Measurements from ENCODE around the gene VPS35L. TPM values are rescaled to one million over a fixed set of nuclear protein-coding genes. Genes with fewer than 3 reads are reported as not detected.

The VPS35L gene
- total RNA-seq, 1 experiment from 2014 or later = 20.8 TPM

DNA sequence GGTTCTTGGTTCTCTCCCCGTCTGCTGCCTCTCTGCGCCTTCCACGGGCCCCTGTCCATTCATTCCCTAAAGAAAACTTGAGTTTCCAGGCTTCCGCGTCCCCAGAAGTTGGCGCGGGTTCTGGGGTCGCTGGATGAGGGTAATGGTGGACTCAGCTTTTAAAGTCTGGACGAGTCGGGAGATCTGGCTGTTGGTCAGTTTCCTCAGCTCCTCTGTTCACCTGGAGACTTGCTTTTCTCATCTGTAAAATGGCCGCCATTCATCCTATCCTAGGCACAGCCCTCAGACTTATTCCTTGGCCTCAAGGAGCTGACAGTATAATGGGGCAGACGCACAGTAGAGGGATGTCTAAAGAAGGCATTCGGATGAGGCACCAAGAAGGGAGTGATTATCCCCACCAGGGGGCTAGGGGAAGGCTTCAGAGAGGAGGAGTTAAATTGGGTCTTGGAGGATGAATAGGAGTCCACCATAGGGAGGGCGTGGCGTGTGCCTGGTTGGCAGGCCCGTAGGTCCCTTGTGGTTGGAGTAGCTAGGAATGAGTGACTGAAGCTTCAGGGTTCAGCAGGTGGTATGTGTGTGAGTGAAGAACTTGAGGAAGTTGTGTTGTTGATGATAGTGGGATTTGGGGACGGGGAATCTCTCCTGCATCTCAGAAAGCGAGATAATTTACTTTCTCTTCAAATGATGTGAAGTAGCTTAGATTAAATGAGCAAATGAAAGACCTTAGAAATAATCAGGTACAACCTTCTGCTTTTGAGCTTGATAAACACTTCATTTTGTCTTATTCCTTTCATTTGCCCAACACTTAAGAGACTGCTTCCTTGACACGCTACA is 652 bp downstream of the VPS35L start:
- H3K27ac ChIP-seq = peak overlapping the region; percentile 74
- peak overlapping the region; percentile 69 for H3K4me3 ChIP-seq
- no peaks in the 10 kb centered on the region for H3K4me1 ChIP-seq
- H3K36me3 ChIP-seq = peaks cover 8% of the 10 kb centered on the region; the same call in 1 of the 2 replicates
- H3K9me3 ChIP-seq (replicated peaks) = no peaks in the 10 kb centered on the region
- no peaks in the 10 kb centered on the region for H3K27me3 ChIP-seq
- DNase-seq = peak; percentile 23 to 35

DNA sequence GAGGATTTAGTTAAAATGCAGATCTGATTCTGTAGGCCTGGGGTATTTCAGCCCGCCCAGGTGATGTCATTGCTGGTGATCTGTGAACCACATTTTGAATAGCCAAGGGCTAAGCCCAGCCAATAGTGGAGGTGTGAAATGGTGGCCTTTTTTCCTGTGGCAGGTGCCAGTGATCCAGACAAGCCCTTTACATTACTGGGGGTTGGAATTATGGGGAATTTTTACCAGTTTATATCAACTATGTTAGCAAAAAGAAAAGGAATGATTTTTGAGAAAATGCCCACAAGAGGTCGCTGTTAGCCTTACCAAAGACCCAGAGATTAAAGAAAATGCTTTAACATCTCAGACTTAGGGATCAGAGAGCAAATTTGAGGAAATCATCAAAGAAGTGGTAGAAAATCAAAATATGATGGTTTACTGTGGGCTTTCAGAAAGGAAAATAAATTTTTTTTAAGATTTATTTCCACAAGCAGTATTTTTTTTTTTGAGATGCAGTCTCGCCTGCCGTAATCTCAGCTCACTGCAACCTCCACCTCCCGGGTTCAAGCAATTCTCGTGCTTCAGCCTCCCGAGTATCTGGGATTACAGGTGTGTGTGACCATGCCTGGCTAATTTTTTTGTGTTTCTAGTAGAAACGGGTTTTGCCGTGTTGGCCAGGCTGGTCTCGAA is 3.9 kb downstream of the VPS35L start:
- Histone ChIP-seq H3K9me3 (replicated peaks) (no peaks in the 10 kb centered on the region), H3K4me1 (no peaks in the 10 kb centered on the region), H3K27ac (no peak overlapping the region), H3K4me3 (no peak overlapping the region), H3K27me3 (no peaks in the 10 kb centered on the region), H3K36me3 (no peaks in the 10 kb centered on the region)
- peak; percentile 8 to 79 for DNase-seq

DNA sequence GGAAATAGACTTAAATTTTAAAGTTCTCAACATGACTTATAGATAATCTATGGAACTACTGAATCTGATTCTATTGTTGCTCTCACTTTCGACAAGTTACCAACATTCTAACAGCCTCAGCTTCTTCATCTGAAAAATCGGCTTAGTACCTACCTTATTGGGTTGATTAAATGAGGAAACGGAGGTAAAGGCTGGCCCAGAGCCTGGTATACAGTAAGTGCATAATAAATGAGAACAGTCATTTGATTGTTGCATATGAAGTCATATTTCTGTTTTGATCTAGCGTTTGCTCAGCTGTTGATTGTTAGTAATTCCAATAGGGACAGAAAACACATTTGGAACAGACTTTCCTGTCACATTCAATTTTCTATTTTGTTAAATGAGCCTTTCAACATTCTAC is 4.6 kb downstream of the VPS35L start:
- DNase-seq = no peak
- H3K27ac ChIP-seq = no peak overlapping the region
- H3K4me3 ChIP-seq = no peak overlapping the region
- no peaks in the 10 kb centered on the region for H3K4me1 ChIP-seq
- H3K36me3 ChIP-seq = no peaks in the 10 kb centered on the region
- H3K9me3 ChIP-seq (replicated peaks) = no peaks in the 10 kb centered on the region
- H3K27me3 ChIP-seq = no peaks in the 10 kb centered on the region

DNA sequence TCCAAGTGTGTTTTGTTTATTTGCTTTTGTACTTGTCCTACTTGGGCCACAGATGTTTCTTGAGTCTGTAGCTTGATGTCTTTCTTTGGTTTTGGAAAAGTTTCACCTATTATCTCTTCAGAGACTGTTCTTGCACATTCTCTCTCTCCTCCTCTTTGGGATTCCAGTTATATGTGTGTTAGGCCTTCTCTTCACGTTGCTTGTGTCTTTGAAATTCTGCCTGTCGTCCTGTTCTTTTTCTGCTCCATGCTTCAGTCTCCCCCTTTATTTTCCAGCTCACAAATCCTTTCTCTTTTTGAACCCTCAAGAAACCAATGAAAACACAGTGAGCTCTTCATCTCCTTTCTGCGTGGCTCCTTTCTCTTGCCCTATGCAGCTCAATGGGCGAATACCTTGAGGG is 7.9 kb downstream of the VPS35L start:
- Histone ChIP-seq H3K4me1 (no peaks in the 10 kb centered on the region), H3K36me3 (no peaks in the 10 kb centered on the region; the same call in 1 of the 2 replicates), H3K27me3 (no peaks in the 10 kb centered on the region), H3K27ac (no peak overlapping the region), H3K9me3 (replicated peaks) (no peaks in the 10 kb centered on the region), H3K4me3 (no peak overlapping the region)
- DNase-seq = no peak

DNA sequence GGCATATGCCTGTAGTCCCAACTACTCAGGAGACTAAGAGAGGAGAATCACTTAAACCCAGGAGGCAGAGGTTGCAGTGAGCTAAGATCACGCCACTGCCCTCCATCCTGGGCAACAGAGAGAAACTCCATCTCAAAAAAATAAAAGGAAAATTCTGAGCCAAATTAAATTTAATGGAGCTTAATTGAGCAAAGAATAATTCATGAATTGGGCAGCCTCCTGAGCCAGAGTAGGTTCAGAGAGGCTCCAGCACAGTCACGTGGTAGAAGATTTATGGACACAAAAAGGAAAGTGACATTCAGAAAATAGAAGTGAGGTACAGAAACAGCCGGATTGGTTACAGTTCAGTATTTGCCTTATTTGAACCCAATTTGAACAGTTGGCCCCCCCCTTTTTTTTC is 10.9 kb downstream of the VPS35L start:
- H3K36me3 ChIP-seq = no peaks in the 10 kb centered on the region; the same call in 1 of the 2 replicates
- no peak for DNase-seq
- no peaks in the 10 kb centered on the region for H3K9me3 ChIP-seq (replicated peaks)
- H3K4me3 ChIP-seq = no peak overlapping the region
- H3K27me3 ChIP-seq = no peaks in the 10 kb centered on the region
- no peaks in the 10 kb centered on the region for H3K4me1 ChIP-seq
- H3K27ac ChIP-seq = no peak overlapping the region

DNA sequence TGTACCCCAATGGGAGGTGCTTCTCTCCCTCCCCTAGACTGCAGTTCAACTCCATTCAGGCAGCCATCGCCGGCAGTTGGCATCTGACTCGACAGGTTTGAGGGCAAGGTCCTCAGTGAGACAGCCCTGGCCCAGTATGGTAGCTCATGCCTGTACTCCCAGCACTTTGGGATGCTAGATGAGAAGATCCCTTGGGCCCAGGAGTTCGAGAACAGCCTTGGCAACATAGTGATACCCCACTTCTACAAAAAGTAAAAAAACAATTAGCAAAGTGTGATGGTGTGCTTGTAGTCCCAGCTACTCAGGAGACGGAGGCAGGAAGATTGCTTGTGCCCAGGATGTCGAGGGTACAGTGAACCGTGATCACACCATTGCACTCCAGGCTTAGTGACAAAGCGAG is 12.1 kb downstream of the VPS35L start:
- Histone ChIP-seq H3K36me3 (no peaks in the 10 kb centered on the region; the same call in 1 of the 2 replicates), H3K27me3 (no peaks in the 10 kb centered on the region), H3K27ac (no peak overlapping the region), H3K4me1 (no peaks in the 10 kb centered on the region), H3K4me3 (no peak overlapping the region), H3K9me3 (replicated peaks) (no peaks in the 10 kb centered on the region)
- no peak for DNase-seq

DNA sequence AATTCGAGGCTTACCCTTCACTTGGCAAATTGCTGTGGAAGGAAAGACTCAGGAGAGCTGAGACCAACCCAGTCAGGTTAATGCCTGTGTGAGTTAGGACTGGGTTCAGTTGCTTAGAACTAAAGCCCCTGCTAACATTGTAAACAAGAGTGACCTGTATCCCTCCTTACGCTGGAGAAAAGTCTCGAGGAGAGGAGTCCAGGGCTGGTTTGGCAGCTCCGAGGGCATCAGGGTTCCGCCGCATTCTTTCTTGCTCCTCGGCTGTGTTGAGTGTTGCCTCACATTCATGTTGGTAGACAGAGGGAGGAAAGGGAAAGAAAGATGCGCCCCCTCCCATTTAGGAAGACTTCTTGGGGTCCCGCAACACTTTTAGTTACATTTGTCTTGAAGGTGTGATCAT is 18.5 kb downstream of the VPS35L start:
- Histone ChIP-seq H3K36me3 (peaks cover 3% of the 10 kb centered on the region; the same call in 1 of the 2 replicates), H3K4me1 (no peaks in the 10 kb centered on the region), H3K4me3 (no peak overlapping the region), H3K27ac (no peak overlapping the region), H3K9me3 (replicated peaks) (no peaks in the 10 kb centered on the region), H3K27me3 (no peaks in the 10 kb centered on the region)
- DNase-seq = no peak

DNA sequence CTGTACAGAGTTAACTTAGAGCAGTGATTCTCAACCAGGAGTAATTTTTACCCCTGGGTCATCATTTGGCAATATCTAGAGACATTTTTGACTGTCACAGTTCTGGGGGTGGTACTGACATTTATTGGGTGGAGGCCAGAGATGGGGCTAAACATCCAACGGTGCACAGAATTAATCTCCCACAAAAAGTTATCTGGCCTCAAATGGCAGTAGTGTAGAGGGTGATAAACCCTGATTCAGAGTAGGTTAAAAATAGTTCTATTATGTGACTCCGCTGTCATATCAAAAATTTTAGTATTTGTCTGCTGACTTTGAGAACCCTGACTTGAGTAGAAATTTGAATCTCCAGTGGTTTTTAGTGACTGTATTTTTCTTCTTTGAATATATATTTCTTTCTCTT is 19.1 kb downstream of the VPS35L start:
- no peaks in the 10 kb centered on the region for H3K4me1 ChIP-seq
- H3K4me3 ChIP-seq = no peak overlapping the region
- no peak overlapping the region for H3K27ac ChIP-seq
- DNase-seq = no peak
- H3K9me3 ChIP-seq (replicated peaks) = no peaks in the 10 kb centered on the region
- peaks cover 3% of the 10 kb centered on the region; the same call in 1 of the 2 replicates for H3K36me3 ChIP-seq
- H3K27me3 ChIP-seq = no peaks in the 10 kb centered on the region

DNA sequence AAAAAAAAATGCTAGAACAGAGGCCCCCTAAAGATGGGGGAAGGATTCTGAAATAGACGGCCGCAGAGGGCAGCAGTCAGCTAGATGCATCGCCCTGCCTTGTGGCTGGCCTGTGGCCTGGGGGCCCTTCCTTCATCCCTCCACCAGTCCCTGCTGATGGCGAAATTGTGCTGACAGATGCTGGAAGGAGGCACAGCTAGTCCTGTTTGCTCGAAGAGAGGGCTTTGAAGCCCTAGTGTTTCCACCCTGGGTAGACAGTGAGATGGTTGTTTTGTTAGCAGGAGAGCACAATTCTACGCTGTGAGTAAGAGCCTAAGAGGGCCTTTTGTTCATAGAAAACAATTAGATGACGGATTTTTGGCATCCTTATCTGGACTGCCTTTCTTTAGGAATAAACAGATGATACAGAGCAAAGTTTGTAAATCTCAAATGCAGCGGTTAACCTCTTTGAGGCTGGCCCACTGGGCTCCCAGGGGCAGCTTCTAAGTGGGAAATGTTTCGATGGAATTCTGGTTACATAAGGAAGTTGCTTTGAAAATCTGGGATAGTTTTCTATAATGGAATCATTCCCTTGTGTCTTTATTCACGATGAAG is 23.0 kb downstream of the VPS35L start:
- H3K27ac ChIP-seq = no peak overlapping the region
- H3K36me3 ChIP-seq = peaks cover 21% of the 10 kb centered on the region; the same call in 1 of the 2 replicates
- DNase-seq = no peak

DNA sequence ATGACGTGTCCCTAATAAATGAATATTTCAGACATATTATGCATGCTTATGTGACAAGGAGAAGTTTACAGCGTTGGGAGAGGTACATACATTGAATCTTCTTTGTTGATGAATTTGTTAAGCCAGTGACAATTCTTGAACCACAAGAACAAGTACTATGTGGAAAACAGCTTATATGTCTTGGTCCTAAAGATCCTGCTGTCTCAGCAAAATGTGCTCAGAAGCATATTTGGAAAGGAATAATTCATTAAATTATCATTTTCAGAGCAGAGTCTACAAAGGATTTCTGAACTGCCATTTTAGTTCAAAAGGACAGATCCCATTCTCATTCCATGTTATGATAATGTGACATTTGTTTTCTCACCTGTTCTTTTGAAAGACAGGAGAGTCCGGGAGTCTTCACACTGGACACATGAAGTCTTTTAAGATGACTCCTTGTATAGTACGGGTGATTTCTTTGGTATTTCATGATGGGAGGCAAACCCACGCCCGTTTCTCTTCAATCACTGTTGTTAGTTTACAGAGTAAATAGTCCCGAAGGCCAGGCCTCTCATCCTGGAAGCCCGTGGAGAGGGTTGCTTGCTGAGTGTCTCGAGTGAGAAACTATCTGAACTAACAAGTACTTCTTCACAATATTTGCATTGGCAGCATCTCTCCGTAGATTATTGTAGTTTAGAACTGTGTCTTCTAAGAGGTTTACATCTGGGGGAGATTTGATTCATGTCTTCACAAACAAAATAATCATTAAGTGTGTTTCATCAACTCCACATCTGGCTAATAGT is 26.7 kb downstream of the VPS35L start:
- Histone ChIP-seq H3K27ac (no peak overlapping the region), H3K4me1 (no peaks in the 10 kb centered on the region), H3K27me3 (no peaks in the 10 kb centered on the region), H3K4me3 (no peak overlapping the region), H3K9me3 (replicated peaks) (no peaks in the 10 kb centered on the region), H3K36me3 (peaks cover 17% of the 10 kb centered on the region; the same call in 1 of the 2 replicates)
- no peak for DNase-seq

More for the DNA sequence above, 23.0 kb downstream of the VPS35L start:
- Histone ChIP-seq H3K9me3 (replicated peaks) (no peaks in the 10 kb centered on the region), H3K27me3 (no peaks in the 10 kb centered on the region), H3K4me3 (no peak overlapping the region), H3K4me1 (no peaks in the 10 kb centered on the region)

DNA sequence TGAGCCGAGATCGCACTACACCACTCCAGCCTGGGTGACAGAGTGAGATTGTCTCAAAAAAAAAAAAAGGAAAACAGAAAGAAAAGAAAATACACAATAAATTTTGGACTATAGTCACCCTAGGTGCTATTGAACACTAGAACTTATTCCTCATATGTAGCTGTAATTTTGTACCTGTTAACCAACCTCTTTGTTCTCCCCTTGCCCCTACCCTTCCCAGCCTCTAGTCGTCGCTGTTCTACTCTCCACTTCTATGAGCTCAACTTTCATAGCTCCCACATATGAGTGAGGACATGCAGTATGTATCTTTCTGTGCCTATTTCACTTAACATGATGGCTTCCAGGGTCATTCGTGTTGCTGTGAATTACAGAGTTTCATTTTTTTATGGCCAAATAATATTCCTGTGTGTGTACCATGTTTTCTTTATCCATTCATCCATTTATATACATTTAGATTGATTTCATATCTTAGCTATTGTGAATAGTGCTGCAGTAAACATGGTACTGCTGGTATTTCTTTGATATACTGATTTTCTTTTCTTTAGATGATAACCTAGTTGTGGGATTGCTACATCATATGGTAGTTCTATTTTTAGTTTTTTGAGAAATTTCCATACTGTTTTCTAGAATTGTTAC is 28.3 kb downstream of the VPS35L start:
- DNase-seq = peak; percentile 13 to 49
- no peaks in the 10 kb centered on the region for H3K27me3 ChIP-seq
- no peaks in the 10 kb centered on the region for H3K4me1 ChIP-seq
- H3K9me3 ChIP-seq (replicated peaks) = no peaks in the 10 kb centered on the region
- peaks cover 17% of the 10 kb centered on the region; the same call in 1 of the 2 replicates for H3K36me3 ChIP-seq
- no peak overlapping the region for H3K27ac ChIP-seq
- no peak overlapping the region for H3K4me3 ChIP-seq

DNA sequence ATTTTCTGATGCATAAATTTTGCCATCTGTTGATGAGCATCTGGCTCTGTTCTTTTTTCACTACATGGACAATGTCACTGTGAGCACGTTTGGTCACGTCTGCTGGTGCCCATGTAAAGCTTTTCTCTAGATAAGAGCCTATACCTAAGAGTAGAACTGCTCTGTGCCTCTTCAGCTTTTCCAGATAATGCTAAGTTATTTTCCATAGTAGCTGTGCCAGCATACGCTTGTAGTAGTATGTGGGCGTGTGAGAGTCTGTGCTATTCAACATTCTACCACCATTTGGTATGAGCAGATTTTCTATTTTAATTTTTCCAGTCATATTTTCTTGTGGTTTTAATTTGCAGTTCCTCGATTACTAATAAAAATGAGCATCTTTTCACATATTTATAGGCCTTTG is 33.2 kb downstream of the VPS35L start:
- no peaks in the 10 kb centered on the region for H3K9me3 ChIP-seq (replicated peaks)
- H3K4me1 ChIP-seq = no peaks in the 10 kb centered on the region
- H3K27me3 ChIP-seq = no peaks in the 10 kb centered on the region
- H3K4me3 ChIP-seq = no peak overlapping the region
- peaks cover 2% of the 10 kb centered on the region; the same call in 1 of the 2 replicates for H3K36me3 ChIP-seq
- DNase-seq = no peak
- no peak overlapping the region for H3K27ac ChIP-seq

DNA sequence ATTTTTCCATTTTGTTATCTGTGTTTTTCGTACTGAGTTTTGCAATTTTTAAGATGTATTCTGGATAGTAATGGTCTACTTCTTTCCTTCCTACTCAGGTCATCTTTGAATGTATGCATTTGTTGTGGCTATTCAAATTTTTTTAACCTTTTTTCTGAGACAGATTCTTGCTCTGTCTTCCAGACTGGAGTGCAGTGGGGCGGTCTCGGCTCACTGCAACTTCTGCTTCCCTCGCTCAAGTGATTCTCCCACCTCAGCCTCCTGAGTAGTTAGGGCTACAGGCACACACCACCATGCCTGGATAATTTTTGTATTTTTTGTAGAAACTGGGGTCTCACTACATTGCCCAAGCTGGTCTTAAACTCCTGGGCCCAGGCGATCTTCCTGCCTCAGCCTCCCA is 33.6 kb downstream of the VPS35L start:
- Histone ChIP-seq H3K4me3 (no peak overlapping the region), H3K4me1 (no peaks in the 10 kb centered on the region), H3K9me3 (replicated peaks) (no peaks in the 10 kb centered on the region), H3K27me3 (no peaks in the 10 kb centered on the region), H3K36me3 (peaks cover 2% of the 10 kb centered on the region; the same call in 1 of the 2 replicates), H3K27ac (no peak overlapping the region)
- DNase-seq = no peak

DNA sequence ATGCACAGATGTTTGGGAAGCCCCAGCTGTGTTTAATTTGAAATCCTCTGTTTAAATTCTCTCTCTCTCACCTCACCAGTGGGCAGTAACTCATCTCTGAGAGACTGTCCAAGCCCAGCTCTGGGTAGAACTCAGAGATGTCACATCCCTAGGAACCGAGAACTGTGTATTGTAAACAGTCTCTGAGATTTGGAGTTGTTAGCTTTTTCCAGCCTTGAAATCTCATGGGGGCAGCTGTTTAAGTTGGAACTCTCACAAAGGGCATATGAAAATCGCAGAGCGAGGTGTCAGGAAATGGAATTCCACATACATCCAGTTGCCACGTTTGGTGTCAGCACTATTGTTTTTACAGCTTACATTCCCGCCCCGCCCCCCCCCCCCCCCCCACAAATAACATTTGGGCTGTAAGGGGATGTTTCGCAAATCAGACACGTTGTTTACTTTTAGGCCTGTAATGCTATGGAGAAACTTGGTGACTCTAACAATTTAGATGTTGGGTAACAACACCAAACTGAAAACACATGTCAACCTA is 34.3 kb downstream of the VPS35L start:
- no peaks in the 10 kb centered on the region for H3K4me1 ChIP-seq
- H3K27me3 ChIP-seq = no peaks in the 10 kb centered on the region
- H3K27ac ChIP-seq = no peak overlapping the region
- no peak for DNase-seq
- H3K4me3 ChIP-seq = no peak overlapping the region
- peaks cover 2% of the 10 kb centered on the region; the same call in 1 of the 2 replicates for H3K36me3 ChIP-seq
- no peaks in the 10 kb centered on the region for H3K9me3 ChIP-seq (replicated peaks)
